NOMO-1 treated with DMSO at 0.1 percent for 48 hours (cell line): Measurements from ENCODE around the gene P2RX1.
"Not testable (repeated sequence)": the region's sequence is repeated elsewhere in the genome, so short reads cannot be mapped to it uniquely, and the experiment has no call there.

Experiments used
- DNase-seq: peaks from one replicate; lab custom pipeline; 2025; ENCODE audit not compliant: unreplicated experiment; lab: John Stamatoyannopoulos, UW

Gene P2RX1

DNA sequence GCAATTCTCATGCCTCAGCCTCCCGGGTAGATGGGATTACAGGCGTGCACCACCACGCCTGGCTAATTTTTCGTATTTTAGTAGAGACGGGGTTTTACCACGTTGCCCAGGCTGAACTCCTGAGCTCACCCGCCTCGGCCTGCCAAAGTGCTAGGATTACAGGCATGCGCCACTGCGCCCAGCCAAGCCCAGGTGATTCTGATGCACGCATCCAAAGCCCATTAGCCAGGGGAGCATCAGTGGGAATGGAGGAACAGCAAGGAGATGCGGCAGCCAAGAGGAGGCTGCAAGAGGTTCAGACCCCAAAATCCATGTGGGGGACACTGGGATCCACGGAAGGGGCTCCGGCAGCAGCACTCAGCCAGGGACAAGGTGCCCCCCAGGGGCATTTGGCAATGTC, 35.9 kb upstream of the P2RX1 start:
- no peak for DNase-seq

DNA sequence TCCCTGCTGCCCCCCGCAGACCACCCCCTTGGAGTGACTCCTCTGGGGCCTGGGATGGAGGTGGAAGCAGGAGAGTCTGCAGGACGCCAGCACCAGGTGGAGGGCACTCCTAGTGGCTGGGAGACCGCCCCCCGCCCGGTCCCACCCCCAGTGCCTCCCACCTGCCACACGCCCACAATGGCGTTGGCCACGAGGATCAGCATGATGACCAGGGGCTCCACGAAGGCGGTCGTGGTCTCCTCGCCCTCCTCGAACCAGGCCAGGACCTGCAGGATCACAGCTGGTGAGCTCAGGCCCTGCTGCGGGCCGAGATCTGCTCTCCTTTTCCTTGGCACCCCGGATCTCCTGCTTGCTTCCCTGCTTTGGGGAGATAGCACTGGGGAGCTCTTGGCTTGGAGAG, 35.2 kb upstream of the P2RX1 start:
- no peak for DNase-seq

DNA sequence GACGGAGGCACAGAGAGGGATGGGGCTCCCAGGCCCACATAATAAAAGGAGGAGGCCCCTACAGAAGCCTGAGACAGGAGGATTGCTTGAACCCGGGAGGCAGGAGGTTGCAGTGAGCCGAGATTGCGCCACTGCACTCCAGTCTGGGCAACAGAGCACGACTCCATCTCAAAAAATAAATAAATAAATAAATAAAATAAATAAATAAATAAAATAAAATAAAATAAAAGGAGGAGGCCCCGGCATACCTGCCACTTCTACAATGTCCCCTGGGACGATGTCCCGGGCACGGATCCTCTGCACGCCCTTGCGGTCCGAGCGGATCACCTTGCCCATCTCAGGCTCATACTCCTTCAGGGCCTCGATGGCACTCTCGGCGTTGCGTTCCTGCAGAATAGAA, 34.7 kb upstream of the P2RX1 start:
- no peak for DNase-seq

DNA sequence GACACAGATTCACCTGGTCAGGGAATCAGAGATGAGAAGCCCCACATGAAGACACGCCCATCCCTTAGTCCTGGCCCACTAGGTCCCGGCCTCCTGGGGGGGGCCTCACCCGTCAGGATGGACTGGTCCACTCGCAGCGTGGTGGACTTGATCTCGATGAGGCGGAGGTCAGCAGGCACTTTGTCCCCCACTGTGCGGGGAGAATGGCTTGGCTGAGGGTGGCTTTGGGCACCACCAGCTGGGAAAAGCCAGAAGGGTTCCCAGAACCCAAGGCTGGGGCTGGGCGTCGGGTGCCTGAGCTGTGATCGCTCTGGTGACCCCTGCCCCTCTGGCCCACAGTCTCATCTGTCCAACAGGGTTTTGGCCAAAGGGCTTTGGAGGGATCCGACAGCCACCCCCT, 34.3 kb upstream of the P2RX1 start:
- DNase-seq = no peak

DNA sequence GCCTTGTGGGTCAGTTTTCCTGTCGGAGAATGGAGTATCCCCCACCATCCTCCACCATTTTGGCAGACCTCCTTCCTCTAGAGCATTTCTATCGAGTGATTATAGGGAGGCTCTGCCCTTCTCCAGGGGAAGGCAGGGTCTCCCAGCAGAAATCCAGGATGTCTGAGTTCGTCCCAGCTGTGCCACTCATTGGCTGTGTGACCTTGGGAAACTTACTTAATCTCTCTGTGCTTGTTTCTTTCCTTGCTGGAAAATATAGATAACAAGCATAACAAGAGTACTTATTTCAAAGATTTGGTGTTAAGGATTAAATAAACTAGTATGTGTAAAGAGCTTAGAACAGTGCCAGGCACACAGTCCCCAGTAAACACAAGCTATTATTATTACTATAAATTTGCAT, 33.2 kb upstream of the P2RX1 start:
- DNase-seq = no peak

DNA sequence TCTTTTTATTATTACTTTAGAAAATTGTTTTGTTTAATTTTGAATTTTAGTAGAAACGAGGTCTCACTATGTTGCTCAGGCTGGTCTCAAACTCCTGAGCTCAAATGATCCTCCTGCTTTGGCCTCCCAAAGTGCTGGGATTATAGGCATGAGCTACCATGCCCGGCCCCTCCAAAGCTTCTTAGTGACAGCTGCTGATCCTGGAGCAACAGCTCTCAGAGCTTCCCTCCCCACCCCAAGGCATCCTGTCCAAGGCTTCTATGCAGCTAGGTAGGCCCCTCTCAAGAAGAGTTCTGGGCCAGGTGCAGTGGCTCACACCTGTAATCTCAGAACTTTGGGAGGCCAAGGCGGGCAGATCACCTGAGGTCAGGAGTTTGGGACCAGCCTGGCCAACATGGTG, 32.3 kb upstream of the P2RX1 start:
- DNase-seq = not testable (repeated sequence)

DNA sequence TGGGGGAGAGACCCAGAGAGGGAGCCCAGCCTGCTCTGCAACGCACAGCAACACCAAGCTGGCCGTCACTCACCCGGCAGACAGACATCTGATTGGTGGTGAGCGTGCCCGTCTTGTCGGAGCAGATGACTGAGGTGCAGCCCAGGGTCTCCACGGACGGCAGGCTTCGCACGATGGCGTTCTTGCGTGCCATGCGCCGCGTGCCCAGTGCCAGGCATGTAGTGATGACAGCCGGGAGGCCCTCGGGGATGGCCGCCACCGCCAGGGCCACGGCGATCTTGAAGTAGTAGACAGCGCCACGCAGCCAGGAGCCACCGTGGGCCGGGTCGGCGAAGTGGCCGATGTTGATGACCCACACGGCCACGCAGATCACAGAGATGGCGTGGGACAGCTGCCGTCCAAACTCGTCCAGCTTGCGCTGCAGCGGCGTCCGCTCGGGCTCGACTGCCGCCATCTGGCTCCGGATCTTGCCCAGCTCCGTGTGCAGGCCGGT, 31.1 kb upstream of the P2RX1 start:
- DNase-seq = no peak

DNA sequence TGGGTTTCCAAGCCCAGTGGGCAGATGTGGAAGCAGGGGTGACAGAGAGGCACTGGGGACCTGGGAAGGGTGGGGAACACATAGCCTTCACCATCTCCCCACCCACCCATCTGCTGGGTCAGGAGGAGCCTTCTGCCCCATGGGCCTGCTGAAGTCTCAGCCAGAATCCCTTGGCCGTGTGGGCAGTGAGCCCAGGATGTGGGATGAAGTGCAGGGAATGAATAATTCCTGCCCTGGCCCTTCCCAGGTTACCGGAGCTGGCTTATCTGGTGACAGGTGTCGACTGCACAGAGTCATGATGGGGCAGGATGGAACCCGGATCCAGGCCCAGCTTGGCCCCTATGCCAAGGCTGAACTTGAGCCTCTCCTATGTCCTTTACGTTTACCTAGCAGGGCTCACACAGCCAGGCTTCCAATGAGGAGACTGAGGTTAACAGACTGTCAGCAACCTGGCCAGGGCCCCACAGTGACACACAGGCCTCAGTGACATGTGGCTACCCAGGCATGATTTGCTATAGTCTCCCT, 30.5 kb upstream of the P2RX1 start:
- no peak for DNase-seq

DNA sequence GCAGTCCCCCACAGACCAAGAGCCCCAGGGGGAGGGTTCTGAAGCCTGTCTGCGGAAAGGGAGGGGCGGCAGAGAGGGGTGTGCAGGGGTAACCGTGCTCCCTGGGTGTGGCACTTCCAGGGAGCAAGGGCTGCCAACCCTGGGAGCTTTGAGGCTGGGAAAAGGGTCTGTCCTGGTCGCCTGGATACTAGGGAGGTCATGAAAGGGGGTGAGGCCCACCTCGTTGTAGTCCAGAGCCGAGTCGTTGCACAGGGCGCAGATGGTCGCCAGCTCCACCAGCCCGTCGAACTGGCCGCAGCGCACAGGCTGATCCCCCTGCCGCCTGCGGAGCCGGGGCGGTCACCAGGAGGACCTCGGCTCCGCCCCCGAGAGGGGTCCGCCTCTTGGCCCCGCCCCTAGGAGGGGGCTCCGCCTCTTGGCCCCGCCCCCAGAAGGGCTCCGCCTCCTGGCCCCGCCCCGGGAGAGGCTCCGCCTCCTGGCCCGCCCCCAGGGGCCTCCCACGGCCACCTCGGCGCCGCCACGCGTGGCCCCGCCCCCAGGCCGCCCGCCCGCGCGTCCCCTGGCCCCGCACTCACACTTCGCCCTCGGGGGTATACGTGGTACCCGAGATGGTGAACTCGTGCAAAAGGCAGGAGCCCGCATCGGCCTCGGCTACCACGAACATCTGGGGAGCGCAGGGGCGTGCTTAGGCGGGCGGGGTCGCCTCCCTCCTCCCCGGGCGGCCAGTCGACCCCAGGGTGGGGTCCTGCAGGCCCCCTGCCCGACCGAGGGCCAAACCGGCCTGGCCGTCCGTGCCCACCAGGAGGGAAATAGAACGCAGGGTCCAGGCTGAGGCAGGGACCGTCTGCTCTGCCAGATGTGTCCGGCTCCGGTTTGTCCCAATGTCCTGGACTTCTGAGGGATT, 28.5 kb upstream of the P2RX1 start:
- no peak for DNase-seq

DNA sequence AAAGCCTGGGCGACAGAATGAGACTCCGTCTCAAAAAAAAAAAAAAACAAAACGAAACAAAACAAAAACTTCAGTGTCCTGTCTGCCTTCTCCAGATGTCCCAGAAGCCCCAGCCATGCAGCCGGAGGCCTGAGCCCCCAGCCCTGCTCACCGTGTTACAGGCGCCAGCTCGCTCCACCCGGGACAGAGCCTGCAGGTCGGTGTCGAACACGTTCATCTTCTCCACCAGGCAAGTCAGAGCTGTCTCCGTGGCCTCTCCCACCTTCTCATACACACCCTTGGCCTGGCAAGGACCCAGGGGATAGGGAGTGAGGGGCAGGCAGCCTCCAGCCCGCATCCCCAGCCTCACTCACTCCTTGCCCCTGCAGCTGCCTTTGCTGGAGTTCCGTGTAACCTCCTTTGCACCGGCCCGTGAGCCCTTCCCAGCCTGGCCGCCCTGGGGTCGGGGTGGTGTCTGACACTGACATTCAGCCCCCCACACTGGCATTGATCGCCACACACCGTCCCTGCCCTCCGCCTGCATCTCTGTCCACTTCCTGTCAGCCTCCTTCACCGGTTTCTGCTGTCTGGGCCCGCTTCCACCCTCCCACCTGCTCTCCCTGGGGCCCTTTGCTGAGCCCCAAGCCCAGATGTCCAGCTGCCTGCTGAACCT, 27.1 kb upstream of the P2RX1 start:
- no peak for DNase-seq

DNA sequence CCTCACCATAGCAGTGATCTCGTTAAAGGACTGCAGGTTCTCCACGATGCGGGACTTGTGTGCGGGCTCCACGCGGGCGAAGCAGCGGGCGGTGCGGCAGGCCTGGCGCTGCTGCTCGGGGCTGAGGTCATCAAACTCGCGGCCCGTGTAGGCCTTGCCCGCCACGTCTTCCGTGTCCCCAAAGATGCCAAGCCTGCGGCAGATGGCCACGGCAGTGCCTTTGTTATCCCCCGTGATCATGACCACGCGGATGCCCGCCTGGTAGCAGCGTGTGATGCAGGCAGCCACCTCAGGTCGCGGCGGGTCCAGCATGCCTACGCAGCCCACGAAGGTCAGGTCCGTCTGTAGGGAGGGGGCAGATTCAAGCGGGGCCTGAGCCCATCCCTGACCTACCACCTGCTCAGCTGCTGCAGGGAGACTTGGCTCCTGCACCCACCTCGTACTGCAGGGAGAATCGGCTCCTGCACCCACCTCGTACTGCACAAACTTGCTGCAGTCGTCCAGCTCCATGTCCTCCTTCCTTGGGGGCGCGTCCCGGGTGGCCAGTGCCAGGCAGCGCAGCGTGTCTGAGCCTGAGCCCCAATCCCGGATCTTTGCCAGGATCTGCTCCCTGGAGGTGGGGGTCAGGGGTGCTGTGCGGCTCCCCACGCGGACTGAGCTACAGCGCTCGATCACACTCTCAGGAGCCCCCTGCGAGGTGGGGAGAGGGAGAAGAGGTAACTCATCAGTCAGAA, 24.9 kb upstream of the P2RX1 start:
- no peak for DNase-seq

DNA sequence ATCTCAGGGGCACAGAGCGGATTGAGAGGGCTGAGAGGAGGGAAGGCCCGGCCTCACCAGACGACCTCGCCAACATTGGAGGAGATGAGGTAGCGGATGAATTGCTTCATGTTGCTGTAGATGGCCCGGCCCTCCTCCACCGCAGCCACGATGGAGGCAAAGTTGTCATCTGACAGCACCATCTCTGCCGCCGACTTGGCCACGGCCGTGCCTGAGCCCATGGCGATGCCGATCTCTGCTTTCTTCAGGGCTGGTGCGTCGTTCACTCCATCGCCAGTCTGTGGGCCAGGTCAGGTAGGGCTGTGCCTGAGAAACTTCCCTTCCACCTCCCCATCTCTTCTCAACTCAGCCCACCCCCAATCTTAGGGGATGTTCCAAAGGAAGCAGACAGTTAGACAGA, 21.1 kb upstream of the P2RX1 start:
- no peak for DNase-seq

DNA sequence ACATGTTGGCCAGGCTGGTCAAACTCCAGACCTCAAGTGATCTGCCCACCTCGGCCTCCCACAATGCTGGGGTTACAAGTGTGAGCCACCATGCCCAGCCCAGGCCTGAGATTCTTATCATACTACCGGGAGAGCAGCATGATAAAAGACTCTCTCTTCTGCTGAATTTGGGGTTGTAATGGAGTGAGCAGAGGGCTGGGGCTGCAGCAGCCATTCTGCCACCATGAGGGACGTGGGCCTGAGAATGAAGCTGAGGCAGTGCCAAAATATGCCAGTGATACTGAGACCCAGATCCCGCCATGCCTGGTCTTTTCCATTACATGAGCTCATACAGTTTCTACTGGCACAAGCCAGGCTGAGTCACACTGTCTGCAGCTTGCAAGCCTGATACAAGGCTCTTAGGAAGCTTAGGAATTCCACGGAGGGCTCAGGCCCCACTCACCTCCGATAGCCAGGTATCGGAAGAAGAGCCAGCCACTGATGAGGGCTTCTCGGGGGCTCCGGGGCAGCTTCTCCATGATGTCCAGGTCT, 19.6 kb upstream of the P2RX1 start:
- no peak for DNase-seq

DNA sequence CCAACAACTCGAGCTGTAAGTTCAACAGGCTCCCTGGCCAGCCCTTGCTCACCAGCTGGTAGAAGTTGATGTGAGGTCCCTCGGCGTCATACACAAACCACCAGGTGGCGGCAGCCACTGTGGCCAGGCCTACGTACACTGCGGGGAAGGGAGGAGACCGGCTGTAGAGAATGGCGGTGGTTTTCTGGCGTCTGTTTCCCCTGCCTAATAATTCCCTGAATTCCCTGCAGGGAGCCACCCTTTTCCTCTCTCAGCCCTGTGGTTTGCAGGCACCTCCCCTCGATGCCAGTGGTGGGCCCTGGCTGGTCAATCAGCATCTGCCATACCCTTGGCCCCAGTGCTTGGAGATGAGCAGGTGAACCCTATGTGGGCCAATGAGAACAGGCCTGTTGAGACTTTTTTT, 18.9 kb upstream of the P2RX1 start:
- no peak for DNase-seq

DNA sequence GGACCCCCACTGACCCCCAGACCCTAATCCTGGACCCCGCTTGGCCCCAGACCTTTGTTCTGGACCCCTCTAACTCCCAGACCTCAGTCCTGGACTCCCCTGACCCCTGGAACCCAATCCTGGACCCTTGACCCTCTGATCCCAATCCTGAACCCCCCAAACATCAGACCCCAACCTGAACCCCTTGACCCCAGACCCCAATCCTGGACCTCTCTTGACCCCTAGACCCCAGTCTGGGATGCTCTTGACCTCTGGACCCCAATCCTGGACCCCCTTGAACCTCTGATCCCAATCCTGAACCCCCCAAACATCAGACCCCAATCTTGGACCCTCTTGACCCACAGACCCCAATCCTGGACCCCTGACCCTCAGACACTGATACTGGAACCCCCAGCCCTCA, 13.5 kb upstream of the P2RX1 start:
- DNase-seq = no peak

DNA sequence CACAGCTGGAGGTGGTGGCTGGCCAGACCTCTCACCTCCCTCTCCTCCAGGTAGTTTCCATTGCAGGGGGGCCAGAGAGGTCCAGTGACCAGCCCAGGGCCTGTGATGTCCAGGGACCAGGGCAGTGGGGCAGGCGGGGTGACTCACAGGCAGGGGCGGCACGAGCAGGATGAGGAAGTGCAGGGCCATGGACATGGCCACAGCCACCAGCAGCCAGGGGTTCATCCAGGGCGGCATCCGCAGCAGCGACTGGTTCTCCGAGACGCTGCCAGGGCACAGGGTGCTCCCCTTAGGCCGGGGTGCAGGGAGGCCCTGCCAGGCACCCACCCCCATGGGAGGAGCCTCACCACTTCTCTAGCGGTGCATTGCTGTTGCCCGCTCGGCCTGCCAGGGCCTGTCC, 12.9 kb upstream of the P2RX1 start:
- no peak for DNase-seq

DNA sequence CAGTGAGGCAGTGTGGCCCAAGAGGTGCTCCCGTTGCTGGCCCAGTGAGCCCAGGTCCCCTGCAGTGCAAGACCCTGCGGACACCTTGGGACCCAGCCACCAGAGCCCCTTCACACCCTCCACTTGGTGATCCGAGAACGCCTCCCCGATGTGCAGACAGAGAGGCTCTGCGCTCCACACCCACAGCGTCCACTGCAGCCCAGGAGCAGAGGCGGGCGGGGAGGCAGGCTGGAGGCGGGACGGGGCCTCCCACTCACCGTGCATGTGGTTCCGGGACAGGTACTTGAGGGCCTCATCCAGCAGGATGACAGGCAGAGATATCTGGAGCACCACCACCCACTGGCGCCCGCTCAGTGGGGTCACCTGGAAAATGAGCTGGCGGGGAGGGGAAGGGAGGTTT, 12.1 kb upstream of the P2RX1 start:
- no peak for DNase-seq

DNA sequence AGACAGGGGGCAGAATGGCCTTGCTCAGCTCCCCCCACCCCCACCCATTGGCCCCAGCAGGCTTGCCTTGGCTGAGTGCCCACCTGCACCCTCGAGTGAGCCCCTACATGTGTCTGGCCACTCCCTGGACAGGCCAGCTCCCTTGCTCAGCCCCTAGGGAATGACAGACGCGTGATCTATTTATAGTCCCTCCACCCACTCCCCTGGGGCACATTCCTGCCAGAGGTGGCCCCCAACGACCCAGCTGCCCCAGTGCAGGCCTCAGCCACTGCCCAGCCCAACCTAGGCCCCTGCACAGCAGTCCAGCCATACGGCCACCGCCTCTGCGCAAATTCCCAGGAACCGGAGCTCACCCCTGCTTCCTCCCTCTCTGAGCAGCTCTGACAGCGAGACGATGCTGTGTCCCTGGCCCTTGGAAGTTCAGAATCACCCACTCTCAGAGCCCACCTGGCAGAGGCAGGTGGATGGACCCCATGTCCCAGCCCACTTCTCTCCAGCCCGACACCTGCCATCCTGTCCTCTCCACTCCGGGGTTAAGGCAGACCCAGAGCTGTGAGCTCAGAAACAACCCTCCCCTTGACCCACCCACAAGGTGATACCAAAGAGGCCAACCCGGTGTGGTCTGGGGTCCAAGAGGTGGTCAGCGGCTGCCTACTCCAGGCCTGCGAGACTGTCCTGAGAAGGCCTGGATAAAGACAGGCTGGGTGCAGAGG, 11.5 kb upstream of the P2RX1 start:
- no peak for DNase-seq

DNA sequence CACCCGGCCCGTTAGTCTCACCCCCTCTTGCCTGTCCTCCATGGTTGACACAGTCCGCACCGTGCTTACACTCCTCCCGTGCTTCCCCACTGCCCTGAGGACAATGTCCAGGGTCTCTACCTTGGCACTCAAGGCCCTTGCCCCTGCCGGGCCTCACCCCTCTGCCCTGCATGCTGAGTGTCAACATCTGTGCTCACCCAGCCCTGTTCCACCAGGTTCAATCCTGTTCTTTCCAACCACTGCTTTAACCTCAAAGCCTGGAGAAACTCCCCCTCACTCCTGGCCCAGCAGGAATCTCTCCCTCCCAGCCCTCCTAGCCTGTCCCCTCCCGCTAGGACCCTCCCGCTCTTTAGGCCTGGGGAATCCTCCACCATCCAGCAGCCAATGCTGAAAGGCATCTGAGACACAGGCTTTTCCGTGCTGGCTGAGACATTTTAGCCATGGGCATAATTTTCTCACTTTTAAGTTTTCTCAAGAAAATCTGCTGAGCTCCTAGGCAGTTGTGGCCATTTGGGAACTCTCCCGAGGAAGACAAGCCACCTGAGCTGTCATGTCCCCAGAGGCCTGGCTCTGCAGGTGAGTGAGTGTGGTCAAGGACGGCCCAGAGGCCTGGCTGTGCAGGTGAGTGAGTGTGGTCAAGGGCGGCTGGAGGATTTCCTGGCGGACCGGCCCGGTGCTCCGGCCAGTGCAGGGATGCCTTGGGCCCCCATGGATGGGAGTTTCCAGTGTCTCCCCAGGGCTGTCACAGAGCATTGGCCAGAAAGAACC, 10.8 kb upstream of the P2RX1 start:
- no peak for DNase-seq
